Ishikawa (cell line): ENCODE data around the gene CDC42EP5.
A peak's percentile ranks its signal among the peaks of the same experiment; 100 is the strongest.

Source experiments
- CEBPB ChIP-seq: IDR thresholded peaks from 2 replicates; pipeline ENCODE4 v1.6.1; 2012
- CREB1 ChIP-seq: IDR thresholded peaks from 2 replicates; pipeline ENCODE4 v1.6.1; 2012; ENCODE audit warnings: low read depth
- EGR1 ChIP-seq: IDR thresholded peaks from 2 replicates; pipeline ENCODE4 v1.6.1; 2012
- EP300 ChIP-seq: IDR thresholded peaks from 2 replicates; pipeline ENCODE4 v1.6.1; 2012; ENCODE audit warnings: borderline replicate concordance
- FOXM1 ChIP-seq: IDR thresholded peaks from 2 replicates; pipeline ENCODE4 v1.6.1; 2012; ENCODE audit warnings: low read depth, borderline replicate concordance
- NFIC ChIP-seq: IDR thresholded peaks from 2 replicates; pipeline ENCODE4 v1.6.1; 2012
- RAD21 ChIP-seq: IDR thresholded peaks from 2 replicates; pipeline ENCODE4 v1.6.1; 2012; ENCODE audit warnings: low read depth
- TAF1 ChIP-seq: IDR thresholded peaks from 2 replicates; pipeline ENCODE4 v1.6.1; 2012; ENCODE audit warnings: low read depth, mild to moderate bottlenecking
- TCF12 ChIP-seq: IDR thresholded peaks from 2 replicates; pipeline ENCODE4 v1.6.1; 2012; ENCODE audit warnings: low read depth
- TEAD4 ChIP-seq: IDR thresholded peaks from 2 replicates; pipeline ENCODE4 v1.6.1; 2012
- YY1 ChIP-seq: IDR thresholded peaks from 2 replicates; pipeline ENCODE4 v1.6.1; 2012; ENCODE audit warnings: low read depth
- ZBTB7A ChIP-seq: IDR thresholded peaks from 2 replicates; pipeline ENCODE4 v1.6.1; 2012; ENCODE audit warnings: low read depth
- TF ChIP-seq, protein P1 (sequence below): IDR thresholded peaks from 2 replicates; pipeline ENCODE4 v1.6.1; 2012
- TF ChIP-seq, protein P2 (sequence below): IDR thresholded peaks from 2 replicates; pipeline ENCODE4 v1.6.1; 2012
- TF ChIP-seq, protein P3 (sequence below): IDR thresholded peaks from 2 replicates; pipeline ENCODE4 v1.6.1; 2012; ENCODE audit warnings: low read depth, mild to moderate bottlenecking

Gene CDC42EP5

DNA sequence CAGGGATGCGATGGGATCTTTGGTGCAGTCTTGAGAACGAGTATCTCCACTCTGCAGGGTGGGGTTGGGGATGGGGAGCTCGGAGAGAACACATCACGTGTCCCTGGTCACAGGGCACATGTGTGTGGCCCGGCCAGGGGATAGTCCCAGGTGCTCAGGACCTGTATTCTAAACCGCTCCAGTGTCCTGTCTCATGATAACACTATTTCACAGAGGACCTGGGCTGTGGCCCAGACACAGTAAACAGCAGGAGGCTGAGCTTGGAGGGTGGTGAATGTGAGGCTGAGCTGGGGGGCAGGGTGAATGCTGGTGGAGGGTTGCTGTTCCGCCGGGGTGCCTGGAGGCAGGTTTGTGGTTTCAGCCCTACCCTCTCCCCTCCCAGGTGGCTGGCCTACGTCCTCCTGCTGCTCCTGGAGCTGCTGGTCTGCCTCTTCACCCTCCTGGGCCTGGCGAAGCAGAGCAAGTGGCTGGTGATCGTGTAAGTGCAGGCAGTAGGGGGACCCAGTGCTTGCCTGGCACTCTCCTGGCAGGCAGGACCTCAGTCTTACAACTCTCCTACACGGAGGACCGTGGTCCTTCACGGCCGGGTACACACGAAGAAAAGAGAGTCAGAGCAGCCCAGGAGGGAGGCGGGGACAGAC, 46.7 kb downstream of the CDC42EP5 start:
- TF ChIP-seq, protein P1, sequence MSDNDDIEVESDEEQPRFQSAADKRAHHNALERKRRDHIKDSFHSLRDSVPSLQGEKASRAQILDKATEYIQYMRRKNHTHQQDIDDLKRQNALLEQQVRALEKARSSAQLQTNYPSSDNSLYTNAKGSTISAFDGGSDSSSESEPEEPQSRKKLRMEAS: 0 out of 2 replicates have a peak, but pooled peaks have one; percentile 9
- TF ChIP-seq CREB1 (no peak), EP300 (no peak), YY1 (no peak), FOXM1 (no peak), EGR1 (no peak), TEAD4 (no peak), CEBPB (no peak), TCF12 (0 out of 2 replicates have a peak, but pooled peaks have one; percentile 9), NFIC (no peak), RAD21 (peak; percentile 18; the same call in 1 of the 2 replicates), TAF1 (no peak), ZBTB7A (no peak)
- TF ChIP-seq, protein P2, sequence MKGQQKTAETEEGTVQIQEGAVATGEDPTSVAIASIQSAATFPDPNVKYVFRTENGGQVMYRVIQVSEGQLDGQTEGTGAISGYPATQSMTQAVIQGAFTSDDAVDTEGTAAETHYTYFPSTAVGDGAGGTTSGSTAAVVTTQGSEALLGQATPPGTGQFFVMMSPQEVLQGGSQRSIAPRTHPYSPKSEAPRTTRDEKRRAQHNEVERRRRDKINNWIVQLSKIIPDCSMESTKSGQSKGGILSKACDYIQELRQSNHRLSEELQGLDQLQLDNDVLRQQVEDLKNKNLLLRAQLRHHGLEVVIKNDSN: no peak
- TF ChIP-seq, protein P3, sequence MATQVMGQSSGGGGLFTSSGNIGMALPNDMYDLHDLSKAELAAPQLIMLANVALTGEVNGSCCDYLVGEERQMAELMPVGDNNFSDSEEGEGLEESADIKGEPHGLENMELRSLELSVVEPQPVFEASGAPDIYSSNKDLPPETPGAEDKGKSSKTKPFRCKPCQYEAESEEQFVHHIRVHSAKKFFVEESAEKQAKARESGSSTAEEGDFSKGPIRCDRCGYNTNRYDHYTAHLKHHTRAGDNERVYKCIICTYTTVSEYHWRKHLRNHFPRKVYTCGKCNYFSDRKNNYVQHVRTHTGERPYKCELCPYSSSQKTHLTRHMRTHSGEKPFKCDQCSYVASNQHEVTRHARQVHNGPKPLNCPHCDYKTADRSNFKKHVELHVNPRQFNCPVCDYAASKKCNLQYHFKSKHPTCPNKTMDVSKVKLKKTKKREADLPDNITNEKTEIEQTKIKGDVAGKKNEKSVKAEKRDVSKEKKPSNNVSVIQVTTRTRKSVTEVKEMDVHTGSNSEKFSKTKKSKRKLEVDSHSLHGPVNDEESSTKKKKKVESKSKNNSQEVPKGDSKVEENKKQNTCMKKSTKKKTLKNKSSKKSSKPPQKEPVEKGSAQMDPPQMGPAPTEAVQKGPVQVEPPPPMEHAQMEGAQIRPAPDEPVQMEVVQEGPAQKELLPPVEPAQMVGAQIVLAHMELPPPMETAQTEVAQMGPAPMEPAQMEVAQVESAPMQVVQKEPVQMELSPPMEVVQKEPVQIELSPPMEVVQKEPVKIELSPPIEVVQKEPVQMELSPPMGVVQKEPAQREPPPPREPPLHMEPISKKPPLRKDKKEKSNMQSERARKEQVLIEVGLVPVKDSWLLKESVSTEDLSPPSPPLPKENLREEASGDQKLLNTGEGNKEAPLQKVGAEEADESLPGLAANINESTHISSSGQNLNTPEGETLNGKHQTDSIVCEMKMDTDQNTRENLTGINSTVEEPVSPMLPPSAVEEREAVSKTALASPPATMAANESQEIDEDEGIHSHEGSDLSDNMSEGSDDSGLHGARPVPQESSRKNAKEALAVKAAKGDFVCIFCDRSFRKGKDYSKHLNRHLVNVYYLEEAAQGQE: no peak

DNA sequence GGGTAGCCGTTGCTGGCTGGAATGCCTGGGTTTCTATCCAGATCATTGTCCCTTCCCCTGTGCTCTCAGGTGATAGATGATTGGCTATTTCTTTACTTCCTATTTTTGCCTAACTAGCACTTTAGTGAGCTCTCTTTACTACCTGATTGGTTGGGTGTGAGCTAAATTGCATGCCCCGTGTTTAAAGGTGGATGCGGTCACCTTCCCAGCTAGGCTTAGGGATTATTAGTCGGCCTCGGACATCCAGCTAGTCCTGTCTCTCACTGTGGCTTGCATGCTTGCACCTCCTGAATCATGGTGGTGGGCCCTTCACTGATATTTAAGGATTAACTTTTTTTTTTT, 47.7 kb downstream of the CDC42EP5 start:
- TF ChIP-seq TAF1: no peak
- TF ChIP-seq, protein P2: no peak
- no peak for TF ChIP-seq TCF12
- no peak for TF ChIP-seq CEBPB
- no peak for TF ChIP-seq CREB1
- TF ChIP-seq, protein P1: no peak
- no peak for TF ChIP-seq TEAD4

DNA sequence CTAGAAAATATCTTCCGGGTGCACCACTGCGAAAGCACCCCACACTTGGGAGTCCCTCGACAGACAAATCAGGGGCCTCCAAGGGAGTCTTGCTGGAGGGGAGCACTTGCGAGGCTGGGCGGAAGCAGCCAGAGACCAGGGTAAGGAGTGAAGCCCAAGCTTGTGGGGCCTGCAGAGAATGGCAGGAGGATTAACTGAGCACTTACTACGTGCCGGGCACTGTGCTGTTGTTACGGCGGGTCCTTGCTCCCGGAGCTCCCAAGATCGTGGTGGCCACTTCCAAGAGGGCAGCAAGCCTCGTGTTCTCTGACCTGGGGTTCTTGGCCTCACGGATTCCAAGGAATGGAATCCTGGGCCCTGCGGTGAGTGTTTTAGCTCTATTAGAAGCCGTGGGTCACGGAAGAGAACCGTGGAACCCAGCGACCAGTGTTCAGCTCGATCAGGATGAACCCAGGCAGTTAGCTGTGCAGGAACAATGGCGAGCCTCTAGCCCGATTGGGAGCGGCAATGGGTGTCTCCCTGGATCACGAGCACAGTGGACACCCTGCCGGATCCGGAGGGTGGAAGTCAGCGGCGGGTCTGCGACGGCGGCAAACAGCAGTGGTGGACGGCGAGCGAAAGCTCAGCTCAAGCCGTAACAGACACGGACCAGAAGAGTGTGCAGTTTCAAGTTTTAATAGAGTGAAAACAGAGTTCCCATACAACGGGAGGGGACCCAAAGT, 48.3 kb downstream of the CDC42EP5 start:
- no peak for TF ChIP-seq RAD21

DNA sequence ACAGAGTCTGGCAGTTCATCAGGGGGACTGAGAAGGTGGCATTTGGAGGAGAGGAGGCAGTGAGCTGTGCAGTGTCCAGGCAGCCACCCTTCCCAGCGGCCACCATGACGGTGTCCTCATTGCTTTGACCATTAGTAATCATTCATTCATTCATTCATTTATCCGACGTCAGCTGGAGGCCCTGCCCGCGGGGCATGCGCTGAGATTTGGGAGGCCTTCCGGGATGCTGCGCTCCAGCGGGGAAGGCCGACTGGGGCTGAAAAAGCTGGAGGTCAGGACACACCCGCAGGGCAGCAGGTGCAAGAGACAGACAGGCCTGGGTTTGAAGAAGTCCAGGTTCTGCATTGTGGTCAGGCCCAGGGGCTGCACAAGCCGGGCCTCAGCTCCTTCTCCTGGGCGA, 48.9 kb downstream of the CDC42EP5 start:
- TF ChIP-seq, protein P2: no peak
- no peak for TF ChIP-seq YY1
- TF ChIP-seq ZBTB7A: no peak
- TF ChIP-seq TAF1: no peak
- no peak for TF ChIP-seq CEBPB
- TF ChIP-seq CREB1: no peak
- no peak for TF ChIP-seq NFIC
- TF ChIP-seq, protein P3: no peak
- TF ChIP-seq TEAD4: no peak
- TF ChIP-seq, protein P1: no peak
- no peak for TF ChIP-seq TCF12
- no peak for TF ChIP-seq EGR1

DNA sequence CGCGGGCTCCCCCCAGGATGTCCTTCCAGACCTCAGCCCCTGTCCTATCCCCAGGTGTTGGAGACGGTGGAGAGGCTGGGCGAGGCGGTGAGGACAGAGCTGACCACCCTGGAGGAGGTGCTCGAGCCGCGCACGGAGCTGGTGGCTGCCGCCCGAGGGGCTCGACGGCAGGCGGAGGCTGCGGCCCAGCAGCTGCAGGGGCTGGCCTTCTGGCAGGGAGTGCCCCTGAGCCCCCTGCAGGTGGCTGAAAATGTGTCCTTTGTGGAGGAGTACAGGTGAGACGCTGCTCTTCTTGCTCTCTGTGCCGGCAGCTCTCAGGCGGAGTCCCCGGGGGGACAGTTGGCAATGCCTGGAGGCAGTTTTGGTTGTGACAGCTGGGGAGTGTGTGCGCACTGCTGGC, 51.0 kb downstream of the CDC42EP5 start:
- TF ChIP-seq NFIC: no peak
- TF ChIP-seq TCF12: no peak
- TF ChIP-seq, protein P1: no peak
- no peak for TF ChIP-seq RAD21
- TF ChIP-seq EGR1: no peak
- TF ChIP-seq TAF1: no peak
- TF ChIP-seq TEAD4: no peak
- TF ChIP-seq ZBTB7A: no peak
- TF ChIP-seq, protein P2: no peak
- TF ChIP-seq, protein P3: no peak
